HL-60/S4 treated with phorbol 12-myristate 13-acetate at 8.2 ng/mL for 4 days and 3 days (cell line): ENCODE measurements around the gene TARS1.
"Not testable (repeated sequence)": the region's sequence is repeated elsewhere in the genome, so short reads cannot be mapped to it uniquely, and the experiment has no call there.

ENCODE experiments used
- in situ Hi-C: fragments of 300-500 bp; cut with MboI; formaldehyde crosslinking; loops from 2 replicates; pipeline ENCODE4 v1.15.0; 2022; ENCODE audit warnings: low sequenced_read_pairs

Gene TARS1

DNA sequence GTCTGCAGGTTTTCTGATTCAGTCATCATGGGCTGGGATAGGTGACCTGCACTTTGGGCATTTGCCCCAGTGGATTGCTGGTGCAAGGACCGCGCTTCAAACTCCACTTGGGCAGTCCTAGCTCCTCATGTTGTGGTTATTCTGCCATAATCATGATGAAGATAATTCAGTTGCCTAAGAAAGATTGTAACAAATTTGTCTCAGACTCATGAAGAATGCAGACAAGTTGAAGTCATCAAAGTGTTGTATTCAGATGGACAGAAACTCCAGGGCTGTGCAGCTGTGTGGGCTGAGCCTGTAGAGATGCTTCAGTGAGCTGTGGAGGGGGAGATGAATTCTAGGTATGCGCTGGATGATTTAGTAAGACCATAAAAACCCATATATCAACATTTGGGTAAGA is 38.5 kb downstream of the TARS1 start:
- in situ Hi-C loops = no loop called here

DNA sequence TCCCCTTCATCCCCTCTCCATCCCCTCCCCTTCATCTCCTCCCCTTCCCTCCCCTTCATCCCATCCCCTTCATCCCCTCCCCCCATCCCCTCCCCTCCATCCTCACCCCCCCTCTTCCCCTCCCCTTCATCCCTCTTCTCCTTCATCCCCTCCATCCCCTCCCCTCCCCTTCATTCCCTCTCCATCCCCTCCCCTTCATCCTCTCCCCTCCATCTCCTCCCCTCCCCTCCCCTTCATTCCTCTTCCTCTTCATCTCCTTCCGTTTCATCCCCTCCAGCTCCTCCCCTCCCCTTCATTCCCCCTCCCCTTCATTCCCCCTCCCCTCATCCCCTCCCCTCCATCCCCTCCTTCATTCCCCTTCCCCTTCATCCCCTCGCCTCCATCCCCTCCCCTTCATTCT is 40.1 kb downstream of the TARS1 start:
- in situ Hi-C loops = no loop called here

DNA sequence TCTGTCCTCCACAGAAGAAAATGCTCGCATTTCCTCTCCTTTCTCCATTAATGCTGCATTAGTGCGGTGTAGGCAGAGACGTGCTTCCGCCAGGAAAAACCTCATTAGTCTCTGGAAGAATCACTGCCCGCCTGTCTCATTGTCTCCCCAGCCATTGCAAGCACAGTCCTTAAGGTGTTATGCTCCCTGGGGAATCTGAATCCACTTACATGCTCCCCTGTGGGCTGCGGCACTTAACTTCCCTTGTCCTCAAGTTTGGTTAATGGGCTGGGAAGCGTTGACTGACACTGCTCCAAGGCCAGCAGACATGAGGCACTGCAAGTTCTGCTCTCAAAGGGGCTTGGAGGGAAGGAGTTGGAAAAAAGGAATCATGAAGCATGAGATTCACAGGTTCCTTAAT is 41.6 kb downstream of the TARS1 start:
- in situ Hi-C loops = no loop called here

DNA sequence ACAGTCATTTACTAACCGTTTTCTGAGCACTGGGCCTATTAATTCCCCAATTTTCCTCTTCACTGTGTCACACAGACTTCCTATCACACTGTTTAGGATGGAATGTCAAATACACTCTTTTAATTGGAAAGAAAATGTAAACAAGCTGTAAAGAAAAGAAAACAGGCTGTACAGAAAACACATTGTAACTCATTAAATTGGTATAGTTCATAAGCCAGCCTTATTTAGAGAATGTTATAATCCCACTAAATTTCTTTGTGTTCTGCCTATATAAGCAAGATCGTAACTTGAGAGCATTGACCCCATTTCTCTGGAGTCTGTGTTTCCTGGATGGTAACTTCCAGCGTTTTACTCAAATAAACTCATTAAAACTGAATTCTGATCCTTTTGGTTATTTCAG is 46.5 kb downstream of the TARS1 start:
- in situ Hi-C loops = no loop called here

DNA sequence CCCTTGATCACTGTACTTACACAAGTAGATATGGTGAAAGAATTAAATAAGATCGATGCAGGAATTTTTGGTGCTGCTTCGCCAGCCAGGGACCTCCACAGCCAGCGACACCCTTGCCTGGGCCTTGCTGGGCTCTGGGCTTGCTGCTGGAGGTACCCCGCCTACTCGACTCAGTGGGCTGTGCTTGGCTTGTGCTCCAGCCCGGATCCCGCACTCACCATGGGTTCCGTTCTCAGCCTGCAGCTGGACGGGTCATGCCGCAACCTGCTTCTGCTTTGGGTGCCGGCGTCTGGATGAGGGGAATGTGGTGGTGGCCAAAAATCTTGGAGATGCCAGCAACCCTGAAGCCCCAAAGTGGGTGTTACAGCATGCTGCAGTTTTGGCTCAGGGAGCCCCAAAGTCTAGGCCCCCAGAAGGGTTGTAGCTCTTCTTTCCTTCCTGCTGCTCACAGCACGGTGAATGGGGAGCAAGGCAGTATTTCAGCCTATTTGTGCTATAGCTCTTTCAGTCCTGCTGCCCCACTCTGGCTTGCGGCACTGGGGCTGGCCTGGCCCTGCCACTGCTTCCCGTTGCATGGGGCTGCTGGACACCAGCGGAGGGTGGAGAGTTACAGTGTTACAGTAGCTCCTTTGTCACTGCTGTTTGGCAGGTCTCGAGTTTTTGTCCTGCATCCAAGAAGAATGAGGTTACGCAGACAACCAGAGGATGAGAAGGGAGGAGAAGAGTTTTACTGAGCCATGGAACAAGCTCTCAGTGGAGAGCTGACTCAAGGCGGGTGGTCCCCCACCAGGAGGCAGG is 48.0 kb downstream of the TARS1 start:
- in situ Hi-C loops = no loop called here

DNA sequence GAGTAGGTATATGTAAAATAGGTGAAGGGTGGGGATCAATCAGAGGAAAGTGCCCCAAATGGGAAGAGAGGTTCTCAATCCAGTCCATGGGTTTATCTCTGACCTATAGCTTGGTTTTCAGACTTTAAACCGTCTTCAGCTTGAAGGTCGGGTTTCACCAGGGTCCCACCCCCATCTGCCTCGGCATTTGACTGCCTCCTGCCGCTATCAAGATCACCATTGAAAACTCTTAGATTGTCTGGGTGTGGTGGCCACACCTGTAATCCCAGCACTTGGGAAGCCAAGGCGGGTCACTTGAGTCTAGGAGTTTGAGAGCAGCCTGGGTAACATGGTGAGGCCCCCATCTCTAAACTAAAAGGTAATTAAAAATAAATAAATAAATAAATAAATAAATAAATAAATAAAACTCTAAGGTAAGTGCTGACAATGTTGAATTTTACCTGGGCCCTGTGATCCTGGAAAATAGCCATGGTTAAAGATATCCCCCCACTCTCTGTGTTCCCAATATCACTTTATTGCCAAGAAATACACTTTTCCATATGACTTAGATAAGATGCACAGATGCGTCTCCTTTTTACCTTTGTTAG is 48.8 kb downstream of the TARS1 start:
- in situ Hi-C loops = no loop called here

DNA sequence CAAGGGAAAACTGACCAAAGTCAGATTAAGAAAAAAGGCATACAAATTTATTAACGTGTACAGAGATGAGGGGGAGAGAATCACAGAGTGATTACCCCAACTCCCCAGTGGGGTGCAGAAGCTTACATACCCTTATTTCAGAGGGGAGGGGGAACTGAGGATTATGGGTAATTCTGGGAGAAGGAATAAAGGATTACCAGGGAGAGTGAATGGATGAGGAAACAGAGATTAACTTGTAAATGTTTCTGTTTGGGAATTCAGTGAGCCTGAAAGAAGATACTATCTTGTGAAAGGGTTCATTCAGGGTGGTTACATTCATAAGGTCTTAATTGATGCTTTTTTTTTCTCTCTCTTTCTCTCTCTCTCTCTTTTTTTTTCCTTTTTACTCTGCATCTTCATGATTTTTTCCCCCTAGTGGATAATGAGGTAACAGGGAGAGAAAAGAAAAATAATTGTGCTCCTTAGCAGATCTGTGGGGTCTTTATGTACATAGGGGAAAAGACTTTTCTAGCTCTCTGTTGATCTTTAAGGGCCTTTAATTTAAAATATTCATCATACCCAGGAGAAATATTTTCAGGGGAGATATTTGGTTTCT is 49.4 kb downstream of the TARS1 start:
- in situ Hi-C loops = no loop called here

DNA sequence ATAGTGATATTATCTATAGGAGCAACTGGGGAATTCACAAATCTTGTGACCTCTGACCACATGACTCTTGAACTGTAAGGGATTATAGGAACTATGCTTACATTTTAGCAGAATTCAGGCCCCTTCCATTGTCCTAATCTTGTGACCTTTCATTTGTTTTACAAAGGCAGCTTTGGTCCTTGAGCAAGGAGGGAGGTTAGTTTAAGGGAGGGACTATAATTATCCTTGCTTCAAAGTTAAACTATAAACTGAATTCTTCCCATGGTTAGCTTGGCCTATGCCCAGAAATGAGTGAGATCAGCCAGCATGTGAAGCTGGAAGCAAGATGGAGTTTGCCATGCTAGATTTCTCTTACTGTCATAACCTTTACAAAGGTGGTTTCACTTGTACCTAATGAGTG is 51.2 kb downstream of the TARS1 start:
- in situ Hi-C loops = no loop called here

DNA sequence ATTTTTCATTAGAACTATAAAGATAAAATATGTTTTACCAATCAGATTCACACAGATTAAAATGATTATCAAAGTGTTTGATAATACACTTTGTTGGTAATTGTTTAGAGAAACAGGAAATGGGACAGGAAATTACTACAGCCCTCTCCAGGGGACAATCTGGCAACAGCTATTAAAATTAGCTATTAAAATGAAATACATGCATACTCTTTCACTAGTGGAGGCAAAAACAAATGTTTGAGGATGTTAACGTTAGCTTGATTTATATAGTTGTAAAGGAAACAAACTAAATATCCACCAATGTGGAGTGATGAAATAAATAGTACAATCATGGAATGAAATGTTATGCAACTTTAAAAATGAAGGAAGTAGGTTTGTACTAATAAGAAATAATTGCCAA is 53.7 kb downstream of the TARS1 start:
- in situ Hi-C loops = no loop called here

DNA sequence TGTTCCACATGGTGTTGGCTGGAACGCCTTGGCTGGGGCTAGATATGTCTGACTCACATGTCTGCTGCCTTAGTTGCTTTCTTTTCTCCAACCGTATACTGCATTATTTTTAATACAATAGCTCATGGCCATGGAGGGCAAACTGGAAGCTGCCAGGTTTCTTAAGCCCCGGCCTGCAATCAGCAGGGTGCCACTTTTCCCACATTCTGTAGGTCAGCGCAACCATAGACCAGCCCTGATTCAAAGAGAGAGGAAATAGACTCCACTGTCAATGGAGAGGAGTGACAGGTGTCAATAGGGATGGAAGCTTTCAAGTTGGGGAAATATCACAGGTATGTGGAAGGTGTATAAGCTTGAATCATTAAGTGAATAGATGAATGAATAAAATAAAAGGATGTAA is 60.5 kb downstream of the TARS1 start:
- in situ Hi-C loops = no loop called here

DNA sequence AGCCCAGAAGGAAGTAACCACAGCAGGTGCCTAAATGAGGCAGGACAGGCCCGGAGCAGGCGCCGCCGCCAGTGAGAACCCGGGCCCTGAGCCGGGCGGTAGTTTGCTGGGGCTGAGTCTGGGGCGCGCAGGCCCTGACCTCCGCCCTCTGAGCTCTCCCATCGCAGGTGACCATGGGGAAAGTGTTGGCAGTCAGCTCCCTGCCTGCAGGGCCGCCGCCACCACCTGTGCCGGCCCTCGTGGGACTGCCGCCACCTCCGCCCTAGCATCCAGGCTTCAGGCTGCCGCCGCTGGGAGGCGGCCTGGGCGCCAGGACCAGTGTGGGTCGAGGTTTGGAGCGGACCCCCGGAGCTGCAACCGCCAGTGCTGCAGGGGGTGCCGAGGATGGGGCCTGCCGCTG is 61.1 kb downstream of the TARS1 start:
- in situ Hi-C loops = no loop called here

DNA sequence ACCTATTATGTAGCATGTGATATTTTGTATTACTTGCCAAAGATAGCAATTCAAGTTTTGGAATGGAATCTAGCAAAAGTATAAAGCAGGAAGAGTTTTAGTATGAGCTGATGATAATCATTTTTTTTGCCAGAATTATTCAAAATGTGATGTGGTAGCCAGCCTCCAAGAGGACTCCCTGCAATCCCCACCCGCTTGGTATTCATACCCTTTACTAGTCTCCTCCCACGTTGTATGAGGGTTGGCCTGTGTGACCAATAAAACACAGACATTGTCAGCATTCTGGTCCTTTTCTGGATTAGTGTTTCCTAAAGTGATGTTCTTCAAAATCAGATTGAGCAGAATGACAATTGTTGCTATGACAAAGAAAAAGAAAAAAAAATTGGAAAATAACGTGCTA is 63.8 kb downstream of the TARS1 start:
- in situ Hi-C loops = no loop called here

DNA sequence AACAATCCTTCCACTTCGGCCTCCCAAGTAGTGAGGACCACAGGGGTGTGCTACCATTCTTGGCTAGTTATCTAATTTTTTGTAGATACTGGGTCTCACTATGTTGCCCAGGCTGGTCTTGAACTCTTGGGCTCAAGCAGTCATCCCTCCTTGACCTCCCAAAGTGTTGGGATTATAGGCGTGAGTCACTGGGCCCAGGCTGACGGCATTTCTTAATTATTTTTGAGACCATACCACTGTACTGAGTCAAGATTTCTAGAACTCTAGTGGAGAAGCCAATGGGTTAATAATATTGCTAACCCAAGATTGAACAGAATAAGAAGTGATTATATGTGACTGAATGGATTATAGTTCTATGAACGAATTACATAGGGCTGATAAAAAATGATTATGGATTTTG is 66.7 kb downstream of the TARS1 start:
- in situ Hi-C loops = no loop called here

DNA sequence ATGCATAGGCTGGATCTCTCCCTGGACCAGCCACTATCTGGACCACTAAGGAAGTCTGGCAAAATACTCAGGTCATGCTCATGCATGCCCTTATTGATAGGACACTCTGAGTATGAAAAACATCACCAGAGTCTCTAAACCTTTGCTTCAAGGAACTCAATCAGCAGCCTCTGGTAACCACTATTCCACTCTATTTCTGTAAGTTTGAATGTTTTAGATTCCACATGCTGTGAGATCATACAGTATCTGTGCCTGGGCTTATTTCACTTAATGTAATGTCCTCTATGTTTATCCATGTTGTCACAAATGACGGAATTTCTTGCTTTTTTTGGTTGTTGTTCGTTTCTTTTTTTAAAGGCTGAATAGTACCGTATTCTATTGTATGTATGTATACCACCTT is 68.3 kb downstream of the TARS1 start:
- in situ Hi-C loops = no loop called here

DNA sequence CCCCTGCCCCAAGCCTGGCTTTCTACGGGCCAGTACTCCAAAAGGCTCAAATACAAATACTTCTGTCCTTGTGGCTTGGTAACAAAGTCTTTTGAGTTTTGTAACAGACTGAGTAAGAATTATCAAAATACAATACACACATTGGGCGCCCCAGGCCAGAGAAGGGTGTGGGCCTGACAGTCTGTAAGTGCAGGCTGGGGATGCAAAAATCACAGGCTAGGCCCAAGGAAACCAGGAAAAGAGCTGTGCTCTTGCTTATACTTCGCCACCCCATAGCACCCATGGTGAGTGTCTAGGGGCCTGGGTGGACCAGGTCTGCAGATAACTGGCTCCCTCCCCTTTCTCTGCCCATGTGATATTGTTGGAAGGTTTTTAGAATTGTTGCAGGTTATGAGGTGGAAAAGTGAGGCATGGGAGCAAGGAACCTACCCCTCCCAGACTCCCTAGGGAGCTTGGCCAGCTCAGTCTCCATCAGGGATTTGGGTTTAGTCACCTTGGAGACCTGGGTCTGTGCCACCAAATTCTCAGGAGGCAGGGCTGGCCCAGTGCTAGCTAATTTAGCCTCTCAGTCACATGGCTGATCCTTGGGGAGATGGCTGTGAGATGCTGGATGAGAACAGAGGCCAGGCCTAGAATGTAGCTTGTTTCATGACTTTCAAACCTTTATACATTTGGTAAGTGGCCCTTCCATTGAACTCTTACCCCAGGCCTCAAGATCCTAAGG is 72.9 kb downstream of the TARS1 start:
- in situ Hi-C loops = no loop called here

DNA sequence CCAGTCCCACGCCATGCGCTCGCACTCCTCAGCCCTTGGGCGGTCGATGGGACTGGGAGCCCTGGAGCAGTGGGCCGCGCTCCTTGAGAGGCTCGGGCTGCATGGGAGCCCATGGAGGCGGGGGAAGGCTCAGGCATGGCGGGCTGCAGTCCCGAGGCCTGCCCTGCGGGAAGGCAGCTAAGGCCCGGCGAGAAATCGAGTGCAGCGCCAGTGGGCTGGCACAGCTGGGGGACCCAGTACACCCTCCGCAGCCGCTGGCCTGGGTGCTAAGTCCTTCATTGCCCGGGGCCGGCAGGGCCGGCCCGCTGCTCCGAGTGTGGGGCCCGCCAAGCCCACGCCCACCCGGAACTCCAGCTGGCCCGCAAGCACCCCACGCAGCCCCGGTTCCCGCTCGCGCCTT is 74.6 kb downstream of the TARS1 start:
- in situ Hi-C loops = not testable (repeated sequence)

DNA sequence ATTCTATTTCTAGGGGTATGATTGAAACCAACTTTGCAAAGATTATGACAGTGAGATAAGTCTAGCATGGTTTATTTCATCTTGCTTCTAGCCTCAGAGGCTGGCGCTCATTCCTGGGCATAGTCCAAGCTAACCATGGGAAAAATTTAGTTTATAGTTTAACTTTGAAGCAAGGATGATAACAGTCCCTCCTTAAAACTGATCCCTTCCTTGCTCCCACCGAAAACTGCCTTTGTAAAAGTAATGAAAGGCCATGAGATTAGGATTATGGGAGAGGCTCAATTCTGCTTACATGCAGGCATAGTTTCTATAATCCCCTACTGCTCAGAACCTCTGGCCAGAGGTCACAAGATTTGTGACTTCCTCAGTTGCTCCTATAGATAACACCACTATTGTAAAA is 75.7 kb downstream of the TARS1 start:
- in situ Hi-C loops = no loop called here
